Breast epithelium (tissue), 3 donors: ENCODE measurements around the gene ZNF675.

ENCODE experiments used
- CTCF ChIP-seq, 3 donors: fragments of 450-650 bp; IDR thresholded peaks; one replicate each; pipeline ENCODE4 v1.5.1; 2016 to 2017; ENCODE audit warnings: antibody characterized with exemption in 3 of 3, mild to moderate bottlenecking in 3 of 3, moderate library complexity in 3 of 3
- POLR2A ChIP-seq: fragments of 450-650 bp; IDR thresholded peaks from one replicate; pipeline ENCODE4 v1.6.1; 2016; ENCODE audit warnings: antibody characterized with exemption, mild to moderate bottlenecking, moderate library complexity

- TF ChIP-seq POLR2A, result no peak
- TF ChIP-seq CTCF (IDR thresholded peaks at IDR 0.05), result no peak
Measured at GRCh38 chr19:23698711-23699520, 11.9 kb upstream of the ZNF675 start.
